Measurements from ENCODE around the gene YBX3. TPM values are rescaled to one million over a fixed set of nuclear protein-coding genes. Genes with fewer than 3 reads are reported as not detected.
A peak's percentile ranks its signal among the peaks of the same experiment; 100 is the strongest.

Gene YBX3
- total RNA-seq, 1 experiment from 2014 or later, result 85.9 TPM

DNA sequence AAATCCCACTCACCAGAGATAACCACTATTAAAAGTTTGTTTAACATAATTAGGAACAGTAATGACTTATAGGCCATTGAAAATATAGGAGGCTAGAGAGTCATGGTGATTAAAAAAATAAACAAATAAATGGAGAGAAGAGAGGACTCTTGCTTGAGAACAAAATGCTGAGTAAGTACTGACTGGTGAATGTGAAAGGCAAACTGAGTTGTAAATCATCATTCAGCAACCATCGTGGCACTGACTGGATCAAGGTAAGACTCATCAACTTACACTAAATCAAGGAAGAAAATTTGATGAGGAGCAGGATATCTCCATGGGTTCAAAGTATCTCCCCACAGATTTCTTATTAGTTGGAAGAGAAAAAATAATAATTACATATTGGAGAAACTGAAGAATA is 14.1 kb upstream of the YBX3 start:
- Histone ChIP-seq H4K20me1 (ENCODE audit: low read length) (no peaks in the 10 kb centered on the region), H3K4me1 (ENCODE audit: insufficient read depth, low read length) (peaks cover 21% of the 10 kb centered on the region), H3K27ac (ENCODE audit: low read length) (no peak overlapping the region), H3K79me2 (ENCODE audit: low read length) (no peaks in the 10 kb centered on the region), H2AFZ (ENCODE audit: low read length) (no peak overlapping the region), H3K36me3 (ENCODE audit: low read depth, low read length) (no peaks in the 10 kb centered on the region), H3K4me2 (ENCODE audit: low read length) (no peak overlapping the region), H3K9me3 (ENCODE audit: low read length) (no peaks in the 10 kb centered on the region), H3F3A (ENCODE audit: low read length, unreplicated experiment) (peaks cover 4% of the 10 kb centered on the region), H3K9me2 (replicated peaks; ENCODE audit: low read length) (no peaks in the 10 kb centered on the region), H3K9ac (ENCODE audit: low read length) (no peak overlapping the region), H3K4me3 (ENCODE audit: low read length) (no peak overlapping the region), H3K27me3 (ENCODE audit: low read length) (no peaks in the 10 kb centered on the region)
- ATAC-seq (peak; percentile 43), DNase-seq (peak; percentile 38)
- BruUV-seq (replicated peaks), result no TSS peak
- POLR2A ChIA-PET (ENCODE audit: unreplicated experiment), result no interaction called here
- CTCF ChIA-PET, result no interaction called here
- TF ChIP-seq CTCF (conservative IDR thresholded peaks at IDR 0.05; ENCODE audit: low read depth, low read length) (no peak), EZH2phosphoT487 (IDR thresholded peaks at IDR 0.05; ENCODE audit: borderline replicate concordance, low read length) (no peak), EZH2 (IDR thresholded peaks at IDR 0.05; ENCODE audit: low read length, unreplicated experiment) (no peak)
- intact Hi-C loops (cut with micrococcal nuclease), result no loop called here

- Histone ChIP-seq H3K9me2 (replicated peaks; ENCODE audit: low read length) (no peaks in the 10 kb centered on the region), H4K20me1 (ENCODE audit: low read length) (no peaks in the 10 kb centered on the region), H3K27me3 (ENCODE audit: low read length) (no peaks in the 10 kb centered on the region), H3K36me3 (ENCODE audit: low read depth, low read length) (no peaks in the 10 kb centered on the region), H3K4me1 (ENCODE audit: insufficient read depth, low read length) (peaks cover 21% of the 10 kb centered on the region), H3K9me3 (ENCODE audit: low read length) (no peaks in the 10 kb centered on the region), H3K9ac (ENCODE audit: low read length) (no peak overlapping the region), H2AFZ (ENCODE audit: low read length) (no peak overlapping the region), H3K79me2 (ENCODE audit: low read length) (no peaks in the 10 kb centered on the region), H3F3A (ENCODE audit: low read length, unreplicated experiment) (peaks cover 4% of the 10 kb centered on the region), H3K27ac (ENCODE audit: low read length) (no peak overlapping the region), H3K4me2 (ENCODE audit: low read length) (no peak overlapping the region), H3K4me3 (ENCODE audit: low read length) (no peak overlapping the region)
- no peak for TF ChIP-seq EZH2phosphoT487 (IDR thresholded peaks at IDR 0.05; ENCODE audit: borderline replicate concordance, low read length)
- TF ChIP-seq EZH2 (IDR thresholded peaks at IDR 0.05; ENCODE audit: low read length, unreplicated experiment), result no peak
- TF ChIP-seq CTCF (conservative IDR thresholded peaks at IDR 0.05; ENCODE audit: low read depth, low read length), result no peak
- intact Hi-C loops (cut with micrococcal nuclease), result no loop called here
- POLR2A ChIA-PET (ENCODE audit: unreplicated experiment), result no interaction called here
- no TSS peak for BruUV-seq (replicated peaks)
- DNase-seq (no peak), ATAC-seq (0 out of 2 replicates have a peak, but pooled peaks have one; percentile 29)
- CTCF ChIA-PET, result no interaction called here
Observed at GRCh38 chr12:10736463-10736862, 13.3 kb upstream of the YBX3 start.

DNA sequence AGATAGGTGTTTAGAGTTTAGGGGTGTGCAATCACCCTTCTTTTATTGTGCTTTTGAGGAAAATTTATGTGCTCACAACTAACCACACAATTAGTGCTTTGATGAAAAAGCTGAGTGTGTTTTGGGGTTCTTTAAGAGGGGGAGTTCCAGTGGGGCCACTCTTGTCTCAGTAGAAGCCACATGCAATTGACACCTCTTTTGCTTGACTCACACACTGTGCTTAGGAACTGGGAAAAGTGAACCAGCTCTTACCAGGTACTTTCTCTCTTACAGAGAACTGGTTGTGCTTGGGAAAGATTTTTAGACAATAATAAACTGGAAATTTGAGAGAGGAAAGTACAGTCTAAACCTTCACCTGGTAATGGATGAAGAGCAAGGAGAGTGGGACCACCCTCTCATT is 12.3 kb upstream of the YBX3 start:
- ChIA-PET POLR2A (ENCODE audit: unreplicated experiment) (no interaction called here), CTCF (no interaction called here)
- no peak for ATAC-seq
- TF ChIP-seq EZH2phosphoT487 (IDR thresholded peaks at IDR 0.05; ENCODE audit: borderline replicate concordance, low read length) (no peak), CTCF (conservative IDR thresholded peaks at IDR 0.05; ENCODE audit: low read depth, low read length) (no peak), EZH2 (IDR thresholded peaks at IDR 0.05; ENCODE audit: low read length, unreplicated experiment) (no peak)
- Histone ChIP-seq H3K4me1 (ENCODE audit: insufficient read depth, low read length) (peaks cover 21% of the 10 kb centered on the region), H3K27me3 (ENCODE audit: low read length) (no peaks in the 10 kb centered on the region), H4K20me1 (ENCODE audit: low read length) (no peaks in the 10 kb centered on the region), H3K9ac (ENCODE audit: low read length) (no peak overlapping the region), H3K4me3 (ENCODE audit: low read length) (no peak overlapping the region), H3K4me2 (ENCODE audit: low read length) (no peak overlapping the region), H3F3A (ENCODE audit: low read length, unreplicated experiment) (peaks cover 4% of the 10 kb centered on the region), H2AFZ (ENCODE audit: low read length) (no peak overlapping the region), H3K27ac (ENCODE audit: low read length) (no peak overlapping the region), H3K79me2 (ENCODE audit: low read length) (no peaks in the 10 kb centered on the region), H3K36me3 (ENCODE audit: low read depth, low read length) (no peaks in the 10 kb centered on the region), H3K9me3 (ENCODE audit: low read length) (no peaks in the 10 kb centered on the region), H3K9me2 (replicated peaks; ENCODE audit: low read length) (no peaks in the 10 kb centered on the region)
- intact Hi-C loops (cut with micrococcal nuclease), result no loop called here
- BruUV-seq (replicated peaks), result no TSS peak
- no peak for DNase-seq

Data from PC-3 (cell line).